Anterior cingulate cortex (tissue), 58 donors: ENCODE data around the gene PLA2G4A.

Source experiments
- DNase-seq, 58 donors: peaks; one replicate each; lab custom pipeline; 2025; lab: John Stamatoyannopoulos, UW

Gene PLA2G4A

GRCh38 chr1:187003353-187003752 is 174.6 kb downstream of the PLA2G4A start:
- no peak for DNase-seq

GRCh38 chr1:187006896-187007295 is 178.1 kb downstream of the PLA2G4A start:
- no peak for DNase-seq

GRCh38 chr1:187009320-187009719 is 180.6 kb downstream of the PLA2G4A start:
- no peak for DNase-seq

- DNase-seq, result no peak
Measured at GRCh38 chr1:187010571-187011309, 182.0 kb downstream of the PLA2G4A start.

- no peak for DNase-seq
Measured at GRCh38 chr1:187013582-187014200, 184.9 kb downstream of the PLA2G4A start.

GRCh38 chr1:187018291-187018690 is 189.5 kb downstream of the PLA2G4A start:
- no peak for DNase-seq

- DNase-seq, result no peak
Measured at GRCh38 chr1:187027253-187027652, 198.5 kb downstream of the PLA2G4A start.

GRCh38 chr1:187032316-187032981 is 203.7 kb downstream of the PLA2G4A start:
- no peak for DNase-seq

GRCh38 chr1:187032982-187033692 is 204.4 kb downstream of the PLA2G4A start:
- no peak for DNase-seq

GRCh38 chr1:187033693-187034390 is 205.1 kb downstream of the PLA2G4A start:
- no peak for DNase-seq

- DNase-seq, result no peak
Measured at GRCh38 chr1:187034501-187034900, 205.8 kb downstream of the PLA2G4A start.

- DNase-seq, result no peak
Measured at GRCh38 chr1:187037973-187038553, 209.3 kb downstream of the PLA2G4A start.
